ENCODE results near the gene C22orf15.

DNA sequence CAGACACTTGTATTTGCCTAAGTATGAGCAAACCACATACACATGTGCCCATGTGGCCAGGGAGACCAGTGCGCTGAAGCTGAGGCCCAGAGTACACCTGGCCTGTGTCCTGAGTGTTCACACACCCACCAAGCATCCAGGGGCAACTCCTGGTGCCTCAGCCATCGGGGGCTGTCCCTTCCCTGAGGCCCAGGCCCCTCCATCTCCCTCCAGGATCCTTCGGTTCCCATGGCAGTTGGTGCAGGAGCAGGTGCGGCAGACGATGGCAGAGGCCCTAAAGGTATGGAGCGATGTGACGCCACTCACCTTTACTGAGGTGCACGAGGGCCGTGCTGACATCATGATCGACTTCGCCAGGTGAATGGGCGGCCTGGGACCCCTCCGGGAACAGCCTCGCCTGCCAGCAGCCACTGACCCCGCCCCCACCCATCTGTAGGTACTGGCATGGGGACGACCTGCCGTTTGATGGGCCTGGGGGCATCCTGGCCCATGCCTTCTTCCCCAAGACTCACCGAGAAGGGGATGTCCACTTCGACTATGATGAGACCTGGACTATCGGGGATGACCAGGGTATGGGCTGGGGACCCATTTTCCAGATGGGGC, 17.5 kb downstream of the C22orf15 start:
- TF ChIP-seq EP300 (IDR thresholded peaks at IDR 0.05; ENCODE audit: borderline replicate concordance in 1 of 2, low read depth in 2 of 2, low read length in 2 of 2) (no peak), POLR2AphosphoS5 (IDR thresholded peaks at IDR 0.05; ENCODE audit: low read depth, low read length) (no peak), SRF (IDR thresholded peaks at IDR 0.05; ENCODE audit: low read depth, low read length) (no peak), CTCF (IDR thresholded peaks at IDR 0.05; ENCODE audit: control extremely low read depth in 1 of 3, insufficient read depth in 1 of 3, low read depth in 1 of 3, low read length in 3 of 3) (no peak), FOSL1 (IDR thresholded peaks at IDR 0.05; ENCODE audit: insufficient read depth, low read depth, low read length) (no peak), EZH2 (IDR thresholded peaks at IDR 0.05; ENCODE audit: low read depth, low read length, severe bottlenecking) (no peak), CBX5 (IDR thresholded peaks at IDR 0.05; ENCODE audit: low read depth, low read length) (no peak), TAF1 (IDR thresholded peaks at IDR 0.05; ENCODE audit: low read depth, low read length) (no peak)

Measured in H1 (cell line).